ENCODE data around the gene CDH4. TPM values are rescaled to one million over a fixed set of nuclear protein-coding genes. Genes with fewer than 3 reads are reported as not detected.

Gene CDH4
- total and polyA plus RNA-seq, 2 of the 13 experiments (the other 11 are each of a cell fraction or from before 2014, with no cell fraction given) = not detected

GRCh38 chr20:61980647-61981583, 728.9 kb downstream of the CDH4 start (continued):
- TF ChIP-seq ZNF609 (CRISPR knock-in tag; IDR thresholded peaks at IDR 0.05; ENCODE audit: borderline replicate concordance) = no peak
- TF ChIP-seq ZNF773 (CRISPR knock-in tag; IDR thresholded peaks at IDR 0.05; ENCODE audit: borderline replicate concordance) = no peak
- peak; percentile 29 for TF ChIP-seq ZNF687 (CRISPR knock-in tag; IDR thresholded peaks at IDR 0.05)
- peak; percentile 51; the same call in 1 of the 2 replicates for TF ChIP-seq KDM2A (CRISPR knock-in tag; IDR thresholded peaks at IDR 0.05; ENCODE audit: borderline replicate concordance, low read depth)
- no peak for TF ChIP-seq ZBTB44 (CRISPR knock-in tag; IDR thresholded peaks at IDR 0.05)
- peak; percentile 34; the same call in 1 of the 2 replicates for TF ChIP-seq ZFP91 (CRISPR knock-in tag; IDR thresholded peaks at IDR 0.05; ENCODE audit: borderline replicate concordance)
- no peak for TF ChIP-seq NFYB (CRISPR knock-in tag; IDR thresholded peaks at IDR 0.05)
- no peak for TF ChIP-seq ZFP90 (CRISPR knock-in tag; IDR thresholded peaks at IDR 0.05; ENCODE audit: borderline replicate concordance)
- 0 out of 2 replicates have a peak, but pooled peaks have one; percentile 14 for TF ChIP-seq HOXA3 (CRISPR knock-in tag; IDR thresholded peaks at IDR 0.05)
- TF ChIP-seq ZNF782 (CRISPR knock-in tag; IDR thresholded peaks at IDR 0.05; ENCODE audit: borderline replicate concordance) = peak; percentile 66; the same call in 1 of the 2 replicates
- TF ChIP-seq RBM39 (IDR thresholded peaks at IDR 0.05; ENCODE audit: low read depth, low read length, poor library complexity, severe bottlenecking) = no peak
- TF ChIP-seq ZBTB7A (CRISPR knock-in tag; IDR thresholded peaks at IDR 0.05) = 0 out of 2 replicates have a peak, but pooled peaks have one; percentile 35
- no peak for TF ChIP-seq ZSCAN22 (CRISPR knock-in tag; IDR thresholded peaks at IDR 0.05)

Measured in HepG2 (cell line).